ENCODE data around the gene DDX54.
"Not testable (repeated sequence)": the region's sequence is repeated elsewhere in the genome, so short reads cannot be mapped to it uniquely, and the experiment has no call there.

The DDX54 gene

GRCh38 chr12:113220593-113221180 is 35.4 kb upstream of the DDX54 start:
- no peak for DNase-seq

GRCh38 chr12:113216027-113216426 is 30.7 kb upstream of the DDX54 start:
- DNase-seq, result no peak

- DNase-seq, result no peak
These were observed 29.7 kb upstream of the DDX54 start for GRCh38 chr12:113214895-113215400.

GRCh38 chr12:113211160-113211559 is 25.9 kb upstream of the DDX54 start:
- no peak for DNase-seq

GRCh38 chr12:113208041-113208934 is 23.0 kb upstream of the DDX54 start:
- DNase-seq, result peak; percentile 25

GRCh38 chr12:113207613-113208040 is 22.3 kb upstream of the DDX54 start:
- no peak for DNase-seq

GRCh38 chr12:113206802-113207201 is 21.5 kb upstream of the DDX54 start:
- not testable (repeated sequence) for DNase-seq

- no peak for DNase-seq
These were observed 19.5 kb upstream of the DDX54 start for GRCh38 chr12:113204804-113205203.

GRCh38 chr12:113203852-113204760 is 18.8 kb upstream of the DDX54 start:
- no peak for DNase-seq

- no peak for DNase-seq
These were observed 17.2 kb upstream of the DDX54 start for GRCh38 chr12:113202300-113203075.

- DNase-seq, result no peak
These were observed 16.2 kb upstream of the DDX54 start for GRCh38 chr12:113201187-113202177.

GRCh38 chr12:113200021-113200797 is 14.9 kb upstream of the DDX54 start:
- DNase-seq, result no peak

GRCh38 chr12:113198296-113198695 is 13.0 kb upstream of the DDX54 start:
- DNase-seq, result no peak

GRCh38 chr12:113197518-113198077 is 12.3 kb upstream of the DDX54 start:
- DNase-seq, result no peak

- peak; percentile 67 for DNase-seq
These were observed 11.7 kb upstream of the DDX54 start for GRCh38 chr12:113196990-113197389.

- DNase-seq, result no peak
These were observed 11.3 kb upstream of the DDX54 start for GRCh38 chr12:113196582-113196981.

- DNase-seq, result no peak
These were observed 10.3 kb upstream of the DDX54 start for GRCh38 chr12:113195598-113195997.

- no peak for DNase-seq
These were observed 9.7 kb upstream of the DDX54 start for GRCh38 chr12:113194971-113195391.

GRCh38 chr12:113191227-113191626 is 5.9 kb upstream of the DDX54 start:
- DNase-seq, result no peak

GRCh38 chr12:113190761-113191160 is 5.5 kb upstream of the DDX54 start:
- DNase-seq, result peak; percentile 31

Measured in midbrain (tissue), 1 donor.